HCT116 (cell line): ENCODE measurements around the gene PRLH. TPM values are rescaled to one million over a fixed set of nuclear protein-coding genes. Genes with fewer than 3 reads are reported as not detected.

Source experiments
- ATAC-seq: fragments of 200-7000 bp; cut with Tn5 transposase; 2 replicates; pipeline ENCODE4 v1.9.1; 2020; ENCODE audit warnings: mild to moderate bottlenecking, moderate library complexity
- BruUV-seq: library from RNA; stranded (reverse); fragments of 400-500 nt; replicated peaks from 2 replicates; lab custom pipeline; 2021; lab: Mats Ljungman, UMichigan
- CTCF ChIA-PET: fragments of 300-600 bp; sonication (Branson Sonifier 250); formaldehyde crosslinking; loops from one replicate; lab custom pipeline; 2021; ENCODE audit warnings: antibody characterized with exemption; lab: Charles Lee
- POLR2A ChIA-PET: fragments of 300-600, 350-600 bp; sonication (Branson Sonifier 250); formaldehyde crosslinking; loops from one replicate; lab custom pipeline; 2021; ENCODE audit warnings: antibody characterized with exemption; lab: Charles Lee
- RAD21 ChIA-PET, 2 experiments: fragments of 300-600 bp; sonication (Branson Sonifier 250); formaldehyde crosslinking; loops; one replicate each; lab custom pipeline; 2023; ENCODE audit warnings: low total read pairs in 2 of 2; ENCODE audit not compliant: uncharacterized antibody in 2 of 2, unreplicated experiment in 2 of 2, low non-redundant PET in 1 of 2; lab: Charles Lee
- DNase-seq: peaks from one replicate; pipeline ENCODE4 v3.0.0-alpha.2; 2010; ENCODE audit warnings: low read depth, low spot score
- H2AFZ ChIP-seq: fragments of 200-600 bp; shearing (Covaris generic), sonication (generic); 2 replicates; pipeline ENCODE4 v1.6.1; 2017; ENCODE audit warnings: low read depth, mixed run types, mixed read lengths, antibody characterized with exemption, low read length; ENCODE audit not compliant: poor library complexity, severe bottlenecking
- H3K27ac ChIP-seq: 2 replicates; pipeline ENCODE4 v1.5.1; 2012; ENCODE audit warnings: low read depth, low read length
- H3K27me3 ChIP-seq: fragments of 200-600 bp; sonication (generic); 2 replicates; pipeline ENCODE4 v1.6.1; 2016; ENCODE audit warnings: mixed run types, low read length, mixed read lengths; ENCODE audit not compliant: insufficient read depth
- H3K36me3 ChIP-seq, 2 experiments: fragments of 200-500 bp in 1 of 2; fragments of 200-600 bp in 1 of 2; sonication (Bioruptor generic) in 1 of 2; sonication (generic) in 1 of 2; 2 replicates each; pipeline versions ENCODE4 v1.5.1 to v1.6.1; 2014 to 2016; ENCODE audit warnings: low read length in 2 of 2, inconsistent platforms in 1 of 2, mixed read lengths in 1 of 2, mixed run types in 1 of 2; ENCODE audit not compliant: insufficient read depth in 2 of 2, control insufficient read depth in 1 of 2
- H3K4me1 ChIP-seq, 2 experiments: fragments of 200-600 bp in 1 of 2; sonication (generic) in 1 of 2; 2 replicates each; pipeline versions ENCODE4 v1.5.1 to v1.6.1; 2012 to 2017; ENCODE audit warnings: low read length in 2 of 2, inconsistent platforms in 1 of 2, mild to moderate bottlenecking in 1 of 2, mixed read lengths in 1 of 2, mixed run types in 1 of 2, moderate library complexity in 1 of 2; ENCODE audit not compliant: insufficient read depth in 2 of 2, control insufficient read depth in 1 of 2
- H3K4me2 ChIP-seq: fragments of 200-600 bp; sonication (generic); 2 replicates; pipeline ENCODE4 v1.6.1; 2017; ENCODE audit warnings: mixed run types, low read length, mixed read lengths
- H3K4me3 ChIP-seq, 2 experiments: fragments of 200-600 bp in 1 of 2; sonication (generic) in 1 of 2; replicated peaks in 1 of 2; 2 replicates each; pipeline ENCODE4 v1.5.1; 2011 to 2016; ENCODE audit warnings: low read length in 2 of 2, control low read depth in 1 of 2, low read depth in 1 of 2, mild to moderate bottlenecking in 1 of 2, mixed read lengths in 1 of 2, mixed run types in 1 of 2
- H3K79me2 ChIP-seq: fragments of 200-600 bp; sonication (generic); 2 replicates; pipeline ENCODE4 v1.6.1; 2017; ENCODE audit warnings: mild to moderate bottlenecking, mixed run types, low read length, moderate library complexity, mixed read lengths; ENCODE audit not compliant: insufficient read depth
- H3K9ac ChIP-seq: fragments of 200-600 bp; sonication (generic); 2 replicates; pipeline ENCODE4 v1.6.1; 2016; ENCODE audit warnings: low read length, mixed read lengths
- H3K9me2 ChIP-seq: fragments of 200-600 bp; sonication (generic), shearing (Covaris generic); 2 replicates; pipeline ENCODE4 v1.6.1; 2017; ENCODE audit warnings: mixed run types, mild to moderate bottlenecking, moderate library complexity; ENCODE audit not compliant: insufficient read depth
- H3K9me3 ChIP-seq, 2 experiments: fragments of 200-500 bp in 1 of 2; fragments of 200-600 bp in 1 of 2; sonication (Bioruptor generic) in 1 of 2; sonication (generic) in 1 of 2; 2 replicates each; pipeline ENCODE4 v1.6.1; 2014 to 2017; ENCODE audit warnings: low read length in 2 of 2, mixed read lengths in 2 of 2, inconsistent platforms in 1 of 2, low read depth in 1 of 2, mild to moderate bottlenecking in 1 of 2, mixed run types in 1 of 2, moderate library complexity in 1 of 2; ENCODE audit not compliant: control insufficient read depth in 1 of 2, insufficient read depth in 1 of 2
- H4K20me1 ChIP-seq: fragments of 200-600 bp; sonication (generic), shearing (Covaris generic); 2 replicates; pipeline ENCODE4 v1.6.1; 2017; ENCODE audit warnings: mixed run types, mild to moderate bottlenecking, moderate library complexity; ENCODE audit not compliant: insufficient read depth
- ATF3 ChIP-seq: IDR thresholded peaks from 2 replicates; pipeline ENCODE4 v1.6.1; 2012
- CEBPB ChIP-seq: IDR thresholded peaks from 2 replicates; pipeline ENCODE4 v1.6.1; 2012; ENCODE audit warnings: low read depth
- ELF1 ChIP-seq: IDR thresholded peaks from 2 replicates; pipeline ENCODE4 v1.6.1; 2012; ENCODE audit warnings: low read depth, borderline replicate concordance
- EZH2phosphoT487 ChIP-seq: fragments of 200-600 bp; IDR thresholded peaks from 2 replicates; pipeline ENCODE4 v1.6.1; 2018; ENCODE audit warnings: antibody characterized with exemption, borderline replicate concordance
- POLR2A ChIP-seq: IDR thresholded peaks from 2 replicates; pipeline ENCODE4 v1.7.0; 2011; ENCODE audit warnings: borderline replicate concordance; ENCODE audit not compliant: insufficient read depth, insufficient read length; ENCODE audit errors: extremely low read depth
- POLR2AphosphoS5 ChIP-seq: IDR thresholded peaks from 2 replicates; pipeline ENCODE4 v1.6.1; 2011; ENCODE audit warnings: mild to moderate bottlenecking, low read depth, low read length, moderate library complexity
- RAD21 ChIP-seq: IDR thresholded peaks from 2 replicates; pipeline ENCODE4 v1.6.1; 2012; ENCODE audit warnings: low read depth, mild to moderate bottlenecking
- SIN3A ChIP-seq: IDR thresholded peaks from 2 replicates; pipeline ENCODE4 v1.6.1; 2012; ENCODE audit warnings: low read depth
- SP1 ChIP-seq: IDR thresholded peaks from 2 replicates; pipeline ENCODE4 v1.6.1; 2012; ENCODE audit warnings: low read depth
- SRF ChIP-seq: IDR thresholded peaks from 2 replicates; pipeline ENCODE4 v1.6.1; 2012; ENCODE audit warnings: low read depth
- TCF7L2 ChIP-seq: IDR thresholded peaks from 2 replicates; pipeline ENCODE4 v1.7.0; 2011; ENCODE audit warnings: borderline replicate concordance, inconsistent platforms; ENCODE audit not compliant: insufficient read depth, insufficient read length; ENCODE audit errors: extremely low read depth
- ZFX ChIP-seq: fragments of 450-650 bp; IDR thresholded peaks from 2 replicates; pipeline ENCODE4 v1.6.1; 2017
- ZNF274 ChIP-seq: fragments of 200-500 bp; sonication (Bioruptor generic); IDR thresholded peaks from 2 replicates; pipeline ENCODE4 v1.6.1; 2014; ENCODE audit warnings: mild to moderate bottlenecking, low read depth, low read length, inconsistent platforms
- intact Hi-C: fragments of 100-400 bp; cut with micrococcal nuclease; formaldehyde crosslinking; loops from 2 replicates; pipeline ENCODE4 v1.10.0; 2022
- total RNA-seq: library from RNA; stranded (reverse); gene quantifications from one replicate; pipeline ENCODE4 v1.2.1, GENCODE V29; 2021; ENCODE audit not compliant: unreplicated experiment
- TF ChIP-seq, protein P1 (sequence below): IDR thresholded peaks from 2 replicates; pipeline ENCODE4 v1.6.1; 2011; ENCODE audit warnings: mild to moderate bottlenecking, low read length, moderate library complexity; ENCODE audit not compliant: insufficient replicate concordance; ENCODE audit errors: extremely low read depth

The PRLH gene
- total RNA-seq, 1 experiment from 2014 or later = not detected

- Histone ChIP-seq H3K4me2 (no peak overlapping the region), H3K79me2 (peaks cover 10% of the 10 kb centered on the region), H3K4me3 (no peak overlapping the region), H2AFZ (no peak overlapping the region), H3K9me3 (no peaks in the 10 kb centered on the region), H3K36me3 (no peaks in the 10 kb centered on the region), H3K9ac (no peak overlapping the region), H3K4me1 (peaks cover 13 to 30% of the 10 kb centered on the region in 2 experiments; a peak in 3 of 4 replicates), H3K9me2 (no peaks in the 10 kb centered on the region), H4K20me1 (no peaks in the 10 kb centered on the region), H3K27me3 (no peaks in the 10 kb centered on the region), H3K27ac (no peak overlapping the region)
- CTCF ChIA-PET = no interaction called here
- ATAC-seq (no peak), DNase-seq (no peak)
- intact Hi-C loops = no loop called here
- POLR2A ChIA-PET = no interaction called here
- TF ChIP-seq POLR2AphosphoS5 (0 out of 2 replicates have a peak, but pooled peaks have one; percentile 27), ELF1 (no peak)
- RAD21 ChIA-PET = no interaction called here
- no TSS peak for BruUV-seq
Measured at GRCh38 chr2:237593596-237594320, 27.4 kb downstream of the PRLH start.

- CTCF ChIA-PET = no interaction called here
- TF ChIP-seq ZNF274 = no peak
- no peak for TF ChIP-seq ZFX
- TF ChIP-seq SP1 = no peak
- no peak for TF ChIP-seq SIN3A
- TF ChIP-seq SRF = no peak
- no peak for TF ChIP-seq ATF3
- no peak for TF ChIP-seq EZH2phosphoT487
- TF ChIP-seq POLR2A = no peak
- TF ChIP-seq TCF7L2 = no peak
- TF ChIP-seq ELF1 = no peak
- TF ChIP-seq, protein P1, sequence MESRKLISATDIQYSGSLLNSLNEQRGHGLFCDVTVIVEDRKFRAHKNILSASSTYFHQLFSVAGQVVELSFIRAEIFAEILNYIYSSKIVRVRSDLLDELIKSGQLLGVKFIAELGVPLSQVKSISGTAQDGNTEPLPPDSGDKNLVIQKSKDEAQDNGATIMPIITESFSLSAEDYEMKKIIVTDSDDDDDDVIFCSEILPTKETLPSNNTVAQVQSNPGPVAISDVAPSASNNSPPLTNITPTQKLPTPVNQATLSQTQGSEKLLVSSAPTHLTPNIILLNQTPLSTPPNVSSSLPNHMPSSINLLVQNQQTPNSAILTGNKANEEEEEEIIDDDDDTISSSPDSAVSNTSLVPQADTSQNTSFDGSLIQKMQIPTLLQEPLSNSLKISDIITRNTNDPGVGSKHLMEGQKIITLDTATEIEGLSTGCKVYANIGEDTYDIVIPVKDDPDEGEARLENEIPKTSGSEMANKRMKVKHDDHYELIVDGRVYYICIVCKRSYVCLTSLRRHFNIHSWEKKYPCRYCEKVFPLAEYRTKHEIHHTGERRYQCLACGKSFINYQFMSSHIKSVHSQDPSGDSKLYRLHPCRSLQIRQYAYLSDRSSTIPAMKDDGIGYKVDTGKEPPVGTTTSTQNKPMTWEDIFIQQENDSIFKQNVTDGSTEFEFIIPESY = no peak
- TF ChIP-seq POLR2AphosphoS5 = no peak
- no peak for TF ChIP-seq CEBPB
- TF ChIP-seq RAD21 = no peak
- TF ChIP-seq, all 23 proteins: peak for 0
- no peak overlapping the region for H3K4me2 ChIP-seq
- no peaks in the 10 kb centered on the region for H3K9me2 ChIP-seq
- H2AFZ ChIP-seq = no peak overlapping the region
- H3K4me1 ChIP-seq = peaks cover 9 to 28% of the 10 kb centered on the region in 2 experiments; a peak in 3 of 4 replicates
- H3K4me3 ChIP-seq = no peak overlapping the region
- H4K20me1 ChIP-seq = no peaks in the 10 kb centered on the region
- H3K9ac ChIP-seq = no peak overlapping the region
- DNase-seq = no peak
- POLR2A ChIA-PET = no interaction called here
- RAD21 ChIA-PET = no interaction called here
- no peak for ATAC-seq
- H3K27ac ChIP-seq = no peak overlapping the region; the same call in 1 of the 2 replicates
- BruUV-seq = no TSS peak
- no peaks in the 10 kb centered on the region for H3K9me3 ChIP-seq
- intact Hi-C loops = no loop called here
- no peaks in the 10 kb centered on the region for H3K27me3 ChIP-seq
- H3K36me3 ChIP-seq = no peaks in the 10 kb centered on the region
- peaks cover 6% of the 10 kb centered on the region for H3K79me2 ChIP-seq
Measured at GRCh38 chr2:237594514-237594871, 28.1 kb downstream of the PRLH start.
